HepG2 (cell line): ENCODE measurements around the gene IL1RL2. TPM values are rescaled to one million over a fixed set of nuclear protein-coding genes. Genes with fewer than 3 reads are reported as not detected.

Source experiments
- ARID2 ChIP-seq: sonication (generic); formaldehyde crosslinking; IDR thresholded peaks from 2 replicates; pipeline ENCODE4 v1.8.1; 2022; ENCODE audit warnings: mild to moderate bottlenecking, missing genetic modification reagents, borderline replicate concordance
- ARNT ChIP-seq: fragments of 450-650 bp; IDR thresholded peaks from 2 replicates; pipeline ENCODE4 v1.6.1; 2017
- DMAP1 ChIP-seq: IDR thresholded peaks from 2 replicates; pipeline ENCODE4 v1.6.1; 2016
- FOXM1 ChIP-seq: sonication (generic); formaldehyde crosslinking; IDR thresholded peaks from 2 replicates; pipeline ENCODE4 v1.5.0; 2020; ENCODE audit warnings: missing genetic modification reagents
- GABPA ChIP-seq, 2 experiments: IDR thresholded peaks; 2 replicates each; pipeline ENCODE4 v1.6.1; 2011 to 2016; ENCODE audit warnings: low read depth in 2 of 2, low read length in 1 of 2, missing biosample characterization in 1 of 2, missing genetic modification characterization in 1 of 2
- KDM3A ChIP-seq: IDR thresholded peaks from 2 replicates; pipeline ENCODE4 v1.6.1; 2018; ENCODE audit warnings: low read depth, missing compliant biosample characterization
- KDM6A ChIP-seq: IDR thresholded peaks from 2 replicates; pipeline ENCODE4 v1.6.1; 2016; ENCODE audit warnings: low read depth
- MBD4 ChIP-seq: IDR thresholded peaks from 2 replicates; pipeline ENCODE4 v1.6.1; 2012; ENCODE audit warnings: low read length, inconsistent platforms, borderline replicate concordance
- NFE2L1 ChIP-seq: sonication (generic); formaldehyde crosslinking; IDR thresholded peaks from 2 replicates; pipeline ENCODE4 v1.4.0; 2020; ENCODE audit warnings: missing genetic modification reagents, mild to moderate bottlenecking, borderline replicate concordance
- NFKBIZ ChIP-seq: IDR thresholded peaks from 2 replicates; pipeline ENCODE4 v1.6.1; 2018; ENCODE audit warnings: missing genetic modification reagents, missing compliant biosample characterization
- NRL ChIP-seq: sonication (generic); formaldehyde crosslinking; IDR thresholded peaks from 2 replicates; pipeline ENCODE4 v1.5.0; 2020; ENCODE audit warnings: missing genetic modification reagents, mild to moderate bottlenecking, moderate library complexity, borderline replicate concordance
- TEAD3 ChIP-seq: optimal IDR thresholded peaks from 2 replicates; pipeline ENCODE3; 2016; ENCODE audit warnings: borderline replicate concordance
- ZNF3 ChIP-seq: IDR thresholded peaks from 2 replicates; pipeline ENCODE4 v1.7.0; 2017; ENCODE audit warnings: inconsistent platforms
- ZNF333 ChIP-seq: sonication (generic); formaldehyde crosslinking; IDR thresholded peaks from 2 replicates; pipeline ENCODE4 v1.4.0; 2020; ENCODE audit warnings: mild to moderate bottlenecking, missing genetic modification reagents, borderline replicate concordance
- ZNF713 ChIP-seq: sonication (generic); formaldehyde crosslinking; IDR thresholded peaks from 2 replicates; pipeline ENCODE4 v1.4.0; 2020; ENCODE audit warnings: mild to moderate bottlenecking, missing genetic modification reagents
- polyA plus RNA-seq, 8 experiments: library from polyadenylated mRNA; depleted of rRNA in 3 of 8; stranded (reverse) in 7 of 8; unstranded in 1 of 8; fragments of >200 nt; fragmentation: Illumina TruSeq in 4 of 8; extraction: Trizol in 4 of 8; gene quantifications; 2 replicates each; pipeline versions ENCODE4 v1.2.1 to v1.2.3, GENCODE V29; 2011 to 2016; ENCODE audit warnings: low read depth in 4 of 8, missing spikeins in 1 of 8, mixed read lengths in 1 of 8; ENCODE audit not compliant: insufficient read depth in 1 of 8
- total RNA-seq, 5 experiments: library from RNA; depleted of rRNA; stranded (reverse); fragments of >200 nt; fragmentation: Illumina TruSeq; extraction: Trizol; gene quantifications; 2 replicates each; pipeline ENCODE4 v1.2.3, GENCODE V29; 2016; ENCODE audit warnings: low read depth in 1 of 5
- TF ChIP-seq, protein P1 (sequence below): sonication (generic); formaldehyde crosslinking; IDR thresholded peaks from 2 replicates; pipeline ENCODE4 v1.5.0; 2020; ENCODE audit warnings: missing genetic modification reagents
- TF ChIP-seq, protein P2 (sequence below), 2 experiments: sonication (generic) in 1 of 2; formaldehyde crosslinking in 1 of 2; IDR thresholded peaks; 2 replicates each; pipeline versions ENCODE4 v1.4.0 to v1.6.1; 2016 to 2020; ENCODE audit warnings: borderline replicate concordance in 1 of 2, low read depth in 1 of 2, mild to moderate bottlenecking in 1 of 2, missing genetic modification reagents in 1 of 2
- TF ChIP-seq, protein P3 (sequence below): sonication (generic); formaldehyde crosslinking; IDR thresholded peaks from 2 replicates; pipeline ENCODE4 v1.5.1; 2020; ENCODE audit warnings: mild to moderate bottlenecking, missing genetic modification reagents
- TF ChIP-seq, protein P4 (sequence below): sonication (generic); formaldehyde crosslinking; IDR thresholded peaks from 2 replicates; pipeline ENCODE4 v1.5.0; 2020; ENCODE audit warnings: mild to moderate bottlenecking, missing genetic modification reagents

The IL1RL2 gene
- total and polyA plus RNA-seq, 2 of the 13 experiments (the other 11 are each of a cell fraction or from before 2014, with no cell fraction given) = 0.03 TPM; not detected in 1

DNA sequence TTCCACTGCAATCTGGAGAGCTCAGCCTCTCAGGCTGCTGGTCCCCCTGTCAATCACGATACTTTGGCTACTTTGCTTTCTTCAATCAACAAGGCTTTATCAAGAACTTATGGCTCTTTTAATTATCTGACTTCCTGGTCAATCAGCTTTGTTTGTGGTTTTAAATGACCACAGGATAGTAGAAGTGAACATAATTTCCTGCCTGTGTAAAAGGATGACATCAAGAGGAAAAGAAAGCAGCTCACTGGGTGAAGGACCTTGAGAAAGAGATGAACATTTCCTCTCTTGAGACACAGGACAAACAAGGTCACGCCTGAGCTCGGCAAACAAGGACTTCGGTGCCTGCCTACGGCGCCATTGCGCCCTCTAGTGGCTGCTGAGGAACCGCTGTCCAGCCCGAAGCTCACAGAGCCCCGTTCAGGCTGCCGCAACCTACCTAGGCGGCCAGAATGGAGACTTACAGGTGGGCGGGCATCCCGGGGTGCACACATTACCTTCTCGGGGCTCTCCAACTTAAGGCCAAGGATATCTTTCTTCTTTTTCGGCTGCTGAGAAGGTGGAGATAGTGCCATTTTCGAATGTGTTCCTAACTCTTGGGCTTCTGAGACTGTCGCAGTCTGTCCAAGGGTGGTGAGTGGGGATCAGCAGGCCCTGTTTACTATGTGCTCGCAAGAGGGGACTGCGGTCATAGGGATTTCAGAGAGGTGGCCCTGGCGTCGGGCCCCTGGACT lies 54.0 kb downstream of the IL1RL2 start (continued):
- TF ChIP-seq, protein P1, sequence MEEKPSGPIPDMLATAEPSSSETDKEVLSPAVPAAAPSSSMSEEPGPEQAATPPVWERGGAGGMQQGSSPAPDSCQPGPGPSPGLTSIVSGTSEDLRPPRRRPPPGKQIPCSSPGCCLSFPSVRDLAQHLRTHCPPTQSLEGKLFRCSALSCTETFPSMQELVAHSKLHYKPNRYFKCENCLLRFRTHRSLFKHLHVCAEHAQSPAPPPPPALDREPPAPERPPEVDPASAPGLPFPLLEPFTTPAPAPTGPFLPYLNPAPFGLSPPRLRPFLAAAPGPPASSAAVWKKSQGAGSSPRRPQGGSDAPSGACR = peak; percentile 82
- TF ChIP-seq FOXM1 (CRISPR knock-in tag) (no peak), ZNF713 (CRISPR knock-in tag) (no peak), NRL (CRISPR knock-in tag) (peak; percentile 62; the same call in 1 of the 2 replicates), ZNF333 (CRISPR knock-in tag) (no peak), KDM6A (CRISPR knock-in tag) (0 out of 2 replicates have a peak, but pooled peaks have one; percentile 21), MBD4 (no peak), ZNF3 (peak; percentile 59; the same call in 1 of the 2 replicates), NFE2L1 (CRISPR knock-in tag) (no peak), DMAP1 (CRISPR knock-in tag) (peak; percentile 58; the same call in 1 of the 2 replicates), ARNT (no peak), TEAD3 (CRISPR knock-in tag) (peak; percentile 82), ARID2 (peak; percentile 49; the same call in 1 of the 2 replicates), KDM3A (CRISPR knock-in tag) (peak; percentile 98), GABPA (IDR thresholded peaks at IDR 0.05; ENCODE audit: low read depth, low read length) (no peak), GABPA (CRISPR knock-in tag; IDR thresholded peaks at IDR 0.05; ENCODE audit: low read depth) (0 out of 2 replicates have a peak, but pooled peaks have one; percentile 32), NFKBIZ (CRISPR knock-in tag) (peak; percentile 69; the same call in 1 of the 2 replicates)
- TF ChIP-seq, protein P2, sequence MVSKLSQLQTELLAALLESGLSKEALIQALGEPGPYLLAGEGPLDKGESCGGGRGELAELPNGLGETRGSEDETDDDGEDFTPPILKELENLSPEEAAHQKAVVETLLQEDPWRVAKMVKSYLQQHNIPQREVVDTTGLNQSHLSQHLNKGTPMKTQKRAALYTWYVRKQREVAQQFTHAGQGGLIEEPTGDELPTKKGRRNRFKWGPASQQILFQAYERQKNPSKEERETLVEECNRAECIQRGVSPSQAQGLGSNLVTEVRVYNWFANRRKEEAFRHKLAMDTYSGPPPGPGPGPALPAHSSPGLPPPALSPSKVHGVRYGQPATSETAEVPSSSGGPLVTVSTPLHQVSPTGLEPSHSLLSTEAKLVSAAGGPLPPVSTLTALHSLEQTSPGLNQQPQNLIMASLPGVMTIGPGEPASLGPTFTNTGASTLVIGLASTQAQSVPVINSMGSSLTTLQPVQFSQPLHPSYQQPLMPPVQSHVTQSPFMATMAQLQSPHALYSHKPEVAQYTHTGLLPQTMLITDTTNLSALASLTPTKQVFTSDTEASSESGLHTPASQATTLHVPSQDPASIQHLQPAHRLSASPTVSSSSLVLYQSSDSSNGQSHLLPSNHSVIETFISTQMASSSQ (IDR thresholded peaks at IDR 0.05; ENCODE audit: low read depth) = peak; percentile 47; the same call in 1 of the 2 replicates
- TF ChIP-seq, protein P2 (CRISPR knock-in tag; IDR thresholded peaks at IDR 0.05; ENCODE audit: borderline replicate concordance) = peak; percentile 84; the same call in 1 of the 2 replicates
- TF ChIP-seq, protein P3, sequence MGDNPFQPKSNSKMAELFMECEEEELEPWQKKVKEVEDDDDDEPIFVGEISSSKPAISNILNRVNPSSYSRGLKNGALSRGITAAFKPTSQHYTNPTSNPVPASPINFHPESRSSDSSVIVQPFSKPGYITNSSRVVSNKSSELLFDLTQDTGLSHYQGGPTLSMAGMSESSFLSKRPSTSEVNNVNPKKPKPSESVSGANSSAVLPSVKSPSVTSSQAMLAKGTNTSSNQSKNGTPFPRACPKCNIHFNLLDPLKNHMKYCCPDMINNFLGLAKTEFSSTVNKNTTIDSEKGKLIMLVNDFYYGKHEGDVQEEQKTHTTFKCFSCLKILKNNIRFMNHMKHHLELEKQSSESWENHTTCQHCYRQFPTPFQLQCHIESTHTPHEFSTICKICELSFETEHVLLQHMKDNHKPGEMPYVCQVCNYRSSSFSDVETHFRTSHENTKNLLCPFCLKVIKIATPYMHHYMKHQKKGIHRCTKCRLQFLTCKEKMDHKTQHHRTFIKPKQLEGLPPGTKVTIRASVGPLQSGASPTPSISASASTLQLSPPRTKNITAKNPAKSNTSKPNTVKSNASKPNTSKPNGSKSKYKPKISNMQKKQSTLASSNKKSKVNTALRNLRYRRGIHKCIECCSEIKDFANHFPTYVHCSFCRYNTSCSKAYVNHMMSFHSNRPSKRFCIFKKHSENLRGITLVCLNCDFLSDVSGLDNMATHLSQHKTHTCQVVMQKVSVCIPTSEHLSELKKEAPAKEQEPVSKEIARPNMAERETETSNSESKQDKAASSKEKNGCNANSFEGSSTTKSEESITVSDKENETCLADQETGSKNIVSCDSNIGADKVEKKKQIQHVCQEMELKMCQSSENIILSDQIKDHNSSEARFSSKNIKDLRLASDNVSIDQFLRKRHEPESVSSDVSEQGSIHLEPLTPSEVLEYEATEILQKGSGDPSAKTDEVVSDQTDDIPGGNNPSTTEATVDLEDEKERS = peak; percentile 64; the same call in 1 of the 2 replicates
- TF ChIP-seq, protein P4, sequence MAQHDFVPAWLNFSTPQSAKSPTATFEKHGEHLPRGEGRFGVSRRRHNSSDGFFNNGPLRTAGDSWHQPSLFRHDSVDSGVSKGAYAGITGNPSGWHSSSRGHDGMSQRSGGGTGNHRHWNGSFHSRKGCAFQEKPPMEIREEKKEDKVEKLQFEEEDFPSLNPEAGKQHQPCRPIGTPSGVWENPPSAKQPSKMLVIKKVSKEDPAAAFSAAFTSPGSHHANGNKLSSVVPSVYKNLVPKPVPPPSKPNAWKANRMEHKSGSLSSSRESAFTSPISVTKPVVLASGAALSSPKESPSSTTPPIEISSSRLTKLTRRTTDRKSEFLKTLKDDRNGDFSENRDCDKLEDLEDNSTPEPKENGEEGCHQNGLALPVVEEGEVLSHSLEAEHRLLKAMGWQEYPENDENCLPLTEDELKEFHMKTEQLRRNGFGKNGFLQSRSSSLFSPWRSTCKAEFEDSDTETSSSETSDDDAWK (CRISPR knock-in tag) = no peak
